GM21723 (cell line): ENCODE data around the gene GALNT10.

ENCODE experiments used
- ATAC-seq: cut with Tn5 transposase; IDR thresholded peaks from one replicate; pipeline ENCODE4 v1.9.1; 2021; ENCODE audit warnings: mild to moderate bottlenecking, moderate library complexity; ENCODE audit not compliant: unreplicated experiment

The GALNT10 gene

DNA sequence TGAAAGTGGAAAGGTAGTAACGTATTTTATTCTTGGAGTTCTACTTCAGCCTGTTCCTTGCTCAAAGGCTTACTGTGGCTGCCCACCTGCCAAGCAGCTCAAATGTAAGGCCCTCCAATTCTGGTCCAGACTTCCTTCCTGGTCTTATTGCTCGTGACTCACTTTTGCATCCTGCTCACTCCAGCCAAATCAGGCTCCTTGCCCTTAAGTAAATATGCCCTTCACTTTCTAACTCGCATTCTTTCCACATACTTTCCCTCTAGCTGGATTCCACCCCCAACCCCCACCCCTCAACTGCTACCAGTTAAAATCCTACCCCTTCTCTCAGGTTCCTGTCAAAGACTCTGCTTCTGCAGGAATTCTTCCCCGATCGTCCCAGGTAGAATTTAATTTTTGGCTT, 96.6 kb downstream of the GALNT10 start:
- ATAC-seq = no peak

DNA sequence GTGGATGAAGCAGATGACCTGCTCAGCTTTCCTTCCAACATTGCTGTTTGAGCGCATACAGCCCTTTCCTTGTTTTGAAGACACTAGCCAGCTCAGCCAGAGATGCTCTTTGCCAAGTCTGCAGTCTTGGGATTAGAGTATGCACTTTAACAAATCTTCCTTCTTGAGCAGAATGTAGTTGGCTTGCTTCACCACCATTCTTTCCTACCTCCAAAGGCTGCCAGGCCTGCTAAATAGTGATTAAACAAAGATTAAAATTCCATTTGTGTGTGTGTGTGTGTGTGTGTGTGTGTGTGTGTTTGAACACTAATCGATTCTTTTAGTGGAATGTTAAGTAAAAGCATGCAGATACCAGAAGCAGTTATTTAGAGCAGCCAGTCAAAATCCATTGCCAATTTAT, 97.6 kb downstream of the GALNT10 start:
- no peak for ATAC-seq

- ATAC-seq = no peak
Measured at GRCh38 chr5:154291917-154292316, 101.4 kb downstream of the GALNT10 start.

DNA sequence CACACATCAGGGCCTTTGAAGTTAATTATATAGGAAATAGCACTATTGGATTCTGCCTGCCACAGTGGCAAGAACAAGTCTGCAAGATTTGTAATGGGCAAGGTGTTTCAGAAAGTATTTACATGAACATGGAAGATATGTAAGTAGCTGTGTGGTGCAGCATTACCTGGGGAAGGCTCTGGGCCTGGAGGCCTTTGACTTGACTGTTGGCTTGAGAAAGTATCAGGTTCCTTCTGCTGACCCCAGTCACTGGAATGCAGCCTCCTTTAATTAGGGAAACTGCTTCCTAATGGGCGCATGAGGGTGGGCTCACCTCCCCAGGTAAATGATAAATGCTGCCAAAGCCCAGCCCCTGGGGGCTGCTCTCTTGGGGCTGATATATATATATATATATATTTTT, 102.7 kb downstream of the GALNT10 start:
- no peak for ATAC-seq

DNA sequence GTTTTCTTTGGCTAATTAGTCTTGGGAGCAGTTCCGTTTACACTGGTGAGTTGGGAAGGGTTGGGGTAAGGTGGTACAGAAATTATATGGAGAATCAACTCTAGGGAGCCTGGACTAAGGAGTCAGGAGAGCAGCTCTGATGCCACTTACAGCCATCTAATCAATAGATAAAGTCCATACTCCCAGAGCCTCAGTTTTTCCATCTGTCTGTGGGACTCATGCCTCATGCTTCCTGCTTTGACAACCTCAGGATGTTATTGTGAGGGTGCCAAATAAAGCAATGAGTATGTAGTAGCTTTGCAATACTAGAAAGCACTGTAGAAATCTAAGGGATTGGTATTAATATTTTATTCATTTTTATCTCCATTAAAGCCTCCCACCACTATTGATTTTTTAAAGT, 105.0 kb downstream of the GALNT10 start:
- no peak for ATAC-seq

- no peak for ATAC-seq
Measured at GRCh38 chr5:154296525-154297159, 106.1 kb downstream of the GALNT10 start.

DNA sequence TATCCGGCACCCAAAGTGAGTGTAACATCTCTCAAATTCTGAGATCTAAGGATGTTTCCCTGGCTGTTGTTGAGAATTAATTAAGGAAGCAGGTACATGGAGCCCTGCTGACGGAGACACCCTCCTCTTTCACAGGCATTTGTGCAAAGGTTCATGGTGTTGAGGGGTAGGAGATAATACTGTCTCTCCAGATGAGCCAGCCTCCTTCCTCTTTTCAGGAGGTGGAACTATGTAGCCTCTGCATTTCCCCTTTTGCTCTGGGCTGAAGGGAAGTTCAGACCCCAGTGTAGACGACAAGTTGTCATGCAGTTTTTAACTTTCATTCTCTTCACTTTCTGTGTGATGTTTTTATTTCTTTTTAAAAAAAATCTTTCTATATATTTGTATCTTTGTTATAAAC, 107.5 kb downstream of the GALNT10 start:
- ATAC-seq = no peak

DNA sequence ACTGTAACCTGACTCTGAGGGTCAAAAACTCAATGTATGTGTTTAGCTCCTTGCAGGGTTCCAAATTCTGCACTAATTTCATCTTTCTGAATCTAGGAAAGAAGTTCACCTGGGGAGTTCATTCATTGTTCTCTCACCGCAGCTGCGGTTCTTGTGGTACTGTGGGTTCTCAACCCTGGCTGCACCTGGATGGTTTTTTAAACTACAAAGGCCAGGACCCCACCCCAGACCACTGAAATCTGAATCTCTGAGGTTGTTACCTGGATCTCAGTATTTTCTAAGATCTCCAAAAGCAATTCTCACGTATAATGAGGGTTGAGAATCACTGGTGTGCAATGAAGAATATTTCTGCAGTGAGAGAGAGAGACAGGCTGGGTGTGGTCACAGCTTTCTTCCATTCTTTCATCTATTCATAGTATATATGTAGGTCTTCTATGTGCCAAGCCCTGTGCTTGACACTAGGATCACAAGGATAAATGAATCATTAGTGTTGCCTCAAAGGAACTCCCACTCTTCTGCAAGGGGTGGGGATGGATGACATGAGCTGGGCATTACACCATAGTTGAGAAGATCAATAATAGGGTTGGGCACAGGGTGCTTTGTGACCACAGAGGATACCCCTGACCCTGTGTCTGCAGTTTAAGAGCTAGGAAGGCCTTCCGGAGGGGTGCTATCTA, 109.8 kb downstream of the GALNT10 start:
- no peak for ATAC-seq

- ATAC-seq = no peak
Measured at GRCh38 chr5:154301726-154302125, 111.2 kb downstream of the GALNT10 start.

GRCh38 chr5:154302161-154302560, 111.6 kb downstream of the GALNT10 start:
- ATAC-seq = no peak

DNA sequence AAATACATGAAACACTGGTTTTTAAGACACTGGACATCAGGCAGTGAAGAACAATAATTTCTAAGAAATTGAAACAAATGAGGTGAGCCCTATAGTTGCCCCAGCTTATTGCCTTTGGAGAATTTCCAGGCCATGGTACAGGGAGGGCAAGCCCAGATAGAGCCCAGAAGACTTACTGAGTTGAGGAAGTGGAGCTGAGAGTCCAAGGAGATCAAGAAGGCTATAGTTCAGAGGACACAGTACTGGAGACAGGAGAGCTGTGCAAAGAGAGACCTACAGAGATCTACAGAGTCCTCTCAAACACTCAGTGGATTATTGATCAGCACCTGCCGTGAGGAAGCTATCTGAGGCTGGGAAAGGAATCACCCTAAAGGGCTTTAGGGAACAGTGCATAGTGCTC, 112.6 kb downstream of the GALNT10 start:
- no peak for ATAC-seq

GRCh38 chr5:154308443-154309370, 118.2 kb downstream of the GALNT10 start:
- ATAC-seq = no peak

GRCh38 chr5:154309371-154309745, 118.8 kb downstream of the GALNT10 start:
- no peak for ATAC-seq

- no peak for ATAC-seq
Measured at GRCh38 chr5:154309805-154310204, 119.3 kb downstream of the GALNT10 start.

DNA sequence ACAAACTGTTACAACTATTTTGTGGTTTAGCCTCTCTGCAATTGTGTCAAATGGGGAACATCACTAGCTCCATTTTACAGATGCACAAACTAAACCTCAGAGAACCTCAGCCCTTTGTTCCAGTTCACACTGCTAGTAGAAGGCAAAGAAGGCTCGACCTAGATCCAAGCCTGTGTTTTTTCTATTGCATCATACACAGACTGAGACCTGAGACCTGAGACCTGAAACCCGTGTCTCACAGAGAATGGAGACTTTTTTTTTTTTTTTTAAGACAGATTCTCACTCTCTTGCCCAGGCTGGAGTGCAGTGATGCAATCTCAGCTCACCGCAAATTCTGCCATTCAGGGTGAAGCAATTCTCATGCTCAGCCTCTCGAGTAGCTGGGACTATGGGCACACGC, 120.8 kb downstream of the GALNT10 start:
- peak; percentile 55 for ATAC-seq

DNA sequence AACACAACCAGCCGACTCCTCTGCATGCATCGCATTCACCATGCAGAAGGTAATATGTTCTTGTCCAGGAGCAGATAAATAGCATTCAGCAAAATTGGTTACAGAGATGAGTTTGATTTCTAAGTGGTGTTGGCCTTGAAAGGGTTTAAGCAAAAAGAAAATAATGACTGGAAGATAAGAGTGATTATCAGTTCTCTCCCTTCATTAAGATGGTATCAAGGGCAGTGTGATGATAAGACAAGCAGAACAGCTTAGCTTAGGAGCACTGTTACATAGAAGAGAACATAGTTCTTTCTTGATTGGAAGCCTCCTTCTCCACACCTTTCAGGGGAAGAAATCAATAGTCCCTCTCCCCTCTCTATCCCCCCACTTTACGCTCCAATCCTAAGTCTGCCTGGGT, 121.5 kb downstream of the GALNT10 start:
- ATAC-seq = no peak

DNA sequence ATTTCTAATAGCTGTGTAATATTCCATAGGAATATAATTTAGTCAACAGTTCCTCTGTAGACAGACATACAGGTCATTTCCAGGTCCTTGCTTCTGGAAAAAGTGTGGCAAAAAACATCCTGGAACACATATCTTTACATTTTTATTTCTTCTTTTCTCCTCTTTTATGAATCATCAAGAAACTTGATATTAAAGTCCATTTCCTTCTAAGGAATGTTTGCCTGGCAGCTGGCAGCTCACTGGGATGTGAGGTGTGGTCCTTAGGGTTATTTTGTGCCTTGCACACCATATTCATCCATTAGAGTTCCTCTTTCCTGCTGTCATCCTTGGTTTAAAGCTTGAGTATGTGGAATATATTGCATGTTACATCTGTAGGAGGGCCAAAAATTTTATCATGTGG, 122.0 kb downstream of the GALNT10 start:
- ATAC-seq = no peak

DNA sequence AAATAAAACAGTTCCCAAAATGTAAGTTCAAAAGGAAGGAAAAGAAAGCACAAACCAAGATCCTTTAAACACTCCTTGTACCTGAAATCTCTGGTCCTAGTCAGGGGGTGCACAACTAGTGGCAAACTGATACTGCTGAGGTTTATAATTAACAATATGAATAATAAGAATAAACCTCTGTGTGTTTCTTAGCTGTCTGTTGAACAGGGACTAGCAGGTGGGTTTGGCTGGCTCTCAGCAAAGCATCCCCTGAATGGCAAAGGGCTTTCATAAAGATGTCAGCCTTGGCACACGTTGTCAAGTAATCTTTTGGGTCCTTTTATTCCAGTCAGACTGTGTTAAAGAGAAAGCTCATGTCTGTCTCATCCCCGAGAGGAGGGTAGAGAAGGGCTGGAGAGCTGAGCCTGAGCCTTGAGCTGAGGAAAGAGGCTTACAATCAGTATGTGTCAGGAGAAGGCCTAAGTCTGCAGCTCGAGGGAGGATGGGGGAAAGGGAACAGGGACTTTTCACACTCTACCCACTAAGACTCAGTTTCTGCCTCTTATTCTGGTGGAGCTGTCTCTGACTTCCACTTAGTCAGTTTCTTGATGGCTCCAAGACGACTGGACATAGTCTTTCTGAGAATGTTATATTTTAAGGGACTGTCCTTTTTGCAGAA, 123.0 kb downstream of the GALNT10 start:
- ATAC-seq = no peak

DNA sequence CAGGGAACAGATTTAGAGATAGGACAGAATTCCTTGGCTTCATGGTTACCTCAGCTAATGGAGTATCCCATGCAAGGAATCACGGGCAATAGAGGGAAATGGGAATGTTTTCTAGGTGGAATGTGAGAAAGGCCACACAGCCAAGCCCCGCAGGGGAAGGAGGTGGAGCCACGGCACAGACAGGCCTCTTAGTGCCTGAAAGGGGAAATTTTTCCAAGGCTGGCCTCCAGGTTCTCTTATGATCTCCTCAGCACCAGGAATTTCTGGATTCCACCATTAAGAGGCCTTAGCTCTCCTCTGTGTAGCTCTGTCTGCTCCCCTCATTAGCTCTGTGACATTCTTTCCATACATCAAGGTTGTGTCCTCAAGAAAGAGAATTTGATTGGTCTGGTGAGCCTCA, 124.7 kb downstream of the GALNT10 start:
- ATAC-seq = no peak

- no peak for ATAC-seq
Measured at GRCh38 chr5:154315756-154316155, 125.2 kb downstream of the GALNT10 start.

DNA sequence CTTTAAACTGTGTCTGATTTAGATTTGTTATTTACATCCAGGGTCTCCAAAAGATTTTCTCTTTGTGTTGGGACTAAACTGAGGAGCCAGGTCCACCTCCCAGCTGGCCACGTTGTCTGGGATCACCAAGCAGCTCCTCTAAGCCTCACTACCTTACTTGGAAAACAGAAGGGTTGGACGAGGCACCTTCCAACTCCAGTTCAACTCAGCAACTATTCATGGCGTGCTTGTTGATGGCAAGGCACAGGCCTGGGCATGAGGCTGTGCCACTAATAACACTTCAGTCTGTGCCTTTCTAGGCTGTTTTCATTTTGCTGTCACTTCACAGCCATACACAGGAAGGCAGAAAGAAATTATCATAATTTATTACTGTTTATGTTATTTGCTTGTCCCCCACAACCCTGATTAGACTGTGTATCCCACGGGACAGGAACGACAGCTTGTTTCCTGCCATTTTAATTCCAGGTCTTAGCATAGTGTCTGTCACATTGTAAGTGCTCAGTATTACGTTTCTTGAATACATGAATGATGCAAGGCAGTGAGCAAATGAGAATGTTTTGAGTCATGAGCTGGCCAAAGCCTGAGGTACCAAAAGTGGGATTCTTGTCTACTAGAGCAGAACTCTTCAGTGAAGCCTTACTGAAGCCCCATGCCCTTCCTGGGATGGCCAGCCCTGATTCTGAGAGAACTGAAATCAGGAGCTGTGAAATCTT, 125.8 kb downstream of the GALNT10 start:
- no peak for ATAC-seq
